Stimulated activated naive CD4-positive, alpha-beta T cell (primary cell): Measurements from ENCODE around the gene VAV3.
"Not testable (repeated sequence)": the region's sequence is repeated elsewhere in the genome, so short reads cannot be mapped to it uniquely, and the experiment has no call there.

Experiments used
- DNase-seq, 6 experiments: peaks; one replicate each; lab custom pipeline; 2025; lab: John Stamatoyannopoulos, UW

VAV3 gene, protein sequence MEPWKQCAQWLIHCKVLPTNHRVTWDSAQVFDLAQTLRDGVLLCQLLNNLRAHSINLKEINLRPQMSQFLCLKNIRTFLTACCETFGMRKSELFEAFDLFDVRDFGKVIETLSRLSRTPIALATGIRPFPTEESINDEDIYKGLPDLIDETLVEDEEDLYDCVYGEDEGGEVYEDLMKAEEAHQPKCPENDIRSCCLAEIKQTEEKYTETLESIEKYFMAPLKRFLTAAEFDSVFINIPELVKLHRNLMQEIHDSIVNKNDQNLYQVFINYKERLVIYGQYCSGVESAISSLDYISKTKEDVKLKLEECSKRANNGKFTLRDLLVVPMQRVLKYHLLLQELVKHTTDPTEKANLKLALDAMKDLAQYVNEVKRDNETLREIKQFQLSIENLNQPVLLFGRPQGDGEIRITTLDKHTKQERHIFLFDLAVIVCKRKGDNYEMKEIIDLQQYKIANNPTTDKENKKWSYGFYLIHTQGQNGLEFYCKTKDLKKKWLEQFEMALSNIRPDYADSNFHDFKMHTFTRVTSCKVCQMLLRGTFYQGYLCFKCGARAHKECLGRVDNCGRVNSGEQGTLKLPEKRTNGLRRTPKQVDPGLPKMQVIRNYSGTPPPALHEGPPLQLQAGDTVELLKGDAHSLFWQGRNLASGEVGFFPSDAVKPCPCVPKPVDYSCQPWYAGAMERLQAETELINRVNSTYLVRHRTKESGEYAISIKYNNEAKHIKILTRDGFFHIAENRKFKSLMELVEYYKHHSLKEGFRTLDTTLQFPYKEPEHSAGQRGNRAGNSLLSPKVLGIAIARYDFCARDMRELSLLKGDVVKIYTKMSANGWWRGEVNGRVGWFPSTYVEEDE

DNA sequence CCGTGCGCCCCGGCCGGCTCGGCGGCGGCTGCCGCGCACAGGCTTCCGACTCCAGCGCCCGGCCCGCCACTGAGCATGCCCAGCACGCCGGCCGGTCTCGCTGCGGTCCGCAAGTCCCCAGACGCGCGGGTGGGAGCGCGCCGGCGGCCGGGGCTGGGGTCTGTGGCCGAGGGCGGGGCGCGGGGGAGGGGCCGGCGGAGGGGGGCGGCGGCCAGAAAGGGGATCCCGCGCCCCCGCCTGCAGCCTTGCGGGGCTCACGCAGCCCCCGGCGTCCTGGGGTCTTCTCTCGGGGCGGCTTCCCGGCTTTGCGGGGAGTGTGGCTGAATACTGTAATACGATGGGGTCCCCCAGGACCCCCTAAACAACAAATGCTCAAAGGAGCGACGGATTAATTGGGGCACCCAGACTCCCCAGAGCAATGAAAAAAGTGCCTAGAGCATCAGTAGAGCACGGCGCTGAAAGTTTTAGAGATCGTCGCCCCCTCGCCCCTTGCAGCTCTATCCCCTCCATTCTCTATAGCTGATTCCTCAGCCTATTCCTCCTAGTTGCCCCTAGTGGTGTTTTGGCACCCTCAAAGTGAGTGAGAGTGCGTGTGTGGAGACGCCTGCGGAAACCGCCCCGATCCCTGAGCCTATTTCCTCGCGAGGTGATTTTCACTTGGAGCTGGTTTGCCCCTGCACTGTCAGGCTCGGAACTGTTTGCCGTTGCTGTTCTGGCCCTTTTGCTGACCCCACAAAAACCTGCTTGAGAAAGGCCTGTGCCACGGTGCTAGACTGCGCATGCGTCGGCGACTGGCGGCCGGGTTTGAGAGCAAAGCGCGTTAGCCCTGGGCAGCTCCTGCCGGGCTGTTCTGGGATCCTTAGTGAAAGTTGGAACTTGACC lies at the start of gene VAV3:
TSS of gene VAV3 (minus strand) at position 71 of the 882 bp plus-strand sequence. CDS start 311 bp downstream, outside the sequence.
- DNase-seq, result peak; percentile 4 to 69 (median 32)

DNA sequence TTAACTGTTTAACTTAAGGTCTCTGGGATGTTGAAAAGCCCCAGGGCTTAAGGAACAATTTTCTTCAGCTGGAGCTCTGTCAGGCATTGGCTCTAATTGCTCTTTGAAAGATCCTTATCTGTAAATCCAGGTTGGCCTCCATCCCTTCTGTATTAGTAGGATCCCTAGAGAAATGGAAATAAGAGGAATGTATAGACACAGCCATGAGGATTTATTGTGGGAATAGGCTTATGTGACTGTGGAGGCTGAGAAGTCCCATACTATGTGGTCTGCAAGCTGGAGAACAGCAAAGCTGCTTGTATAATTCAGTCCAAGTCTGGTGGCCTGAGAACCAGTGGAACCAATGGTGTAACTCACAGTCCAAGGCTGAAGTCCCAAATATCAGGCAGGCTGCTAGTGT lies 47.6 kb upstream of the VAV3 start:
- no peak for DNase-seq

DNA sequence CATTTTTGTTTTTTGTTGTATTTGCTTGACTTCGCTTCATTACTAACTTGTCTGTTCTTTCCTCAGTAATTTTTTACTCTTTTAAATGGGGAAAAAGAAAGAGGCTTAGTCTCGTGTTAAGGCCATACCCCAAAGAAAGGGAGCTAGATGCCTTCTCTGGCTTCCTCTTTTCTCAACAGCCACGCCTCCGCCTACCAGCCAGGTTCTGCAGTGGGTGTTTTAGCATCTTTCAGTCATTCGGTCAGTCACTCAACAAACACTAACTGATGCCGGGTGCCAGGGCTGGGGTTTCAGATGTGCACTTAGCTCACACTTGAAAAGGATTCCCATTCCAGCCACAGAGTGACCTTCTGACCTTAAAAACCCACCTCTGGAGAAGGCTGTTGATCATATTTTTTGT lies 46.3 kb upstream of the VAV3 start:
- no peak for DNase-seq

DNA sequence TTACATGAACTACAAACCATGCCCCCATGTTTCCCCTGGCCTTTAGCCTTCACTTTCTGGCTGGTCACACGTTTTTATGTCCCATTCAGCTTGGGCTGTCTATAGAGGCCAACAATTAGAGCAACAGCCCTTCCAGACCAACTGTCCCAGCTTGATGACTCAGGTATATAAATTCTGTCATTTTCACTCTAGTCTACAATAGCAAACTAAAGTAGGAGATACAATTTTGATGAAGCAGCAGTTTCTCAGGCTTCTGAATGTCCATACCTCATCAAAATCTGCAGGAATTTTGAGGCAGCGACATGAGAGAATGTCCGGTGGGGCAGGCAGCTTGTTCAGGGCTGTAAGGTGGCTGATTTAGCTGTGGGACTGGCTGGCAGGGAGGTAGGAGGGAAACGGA lies 45.6 kb upstream of the VAV3 start:
- no peak for DNase-seq

DNA sequence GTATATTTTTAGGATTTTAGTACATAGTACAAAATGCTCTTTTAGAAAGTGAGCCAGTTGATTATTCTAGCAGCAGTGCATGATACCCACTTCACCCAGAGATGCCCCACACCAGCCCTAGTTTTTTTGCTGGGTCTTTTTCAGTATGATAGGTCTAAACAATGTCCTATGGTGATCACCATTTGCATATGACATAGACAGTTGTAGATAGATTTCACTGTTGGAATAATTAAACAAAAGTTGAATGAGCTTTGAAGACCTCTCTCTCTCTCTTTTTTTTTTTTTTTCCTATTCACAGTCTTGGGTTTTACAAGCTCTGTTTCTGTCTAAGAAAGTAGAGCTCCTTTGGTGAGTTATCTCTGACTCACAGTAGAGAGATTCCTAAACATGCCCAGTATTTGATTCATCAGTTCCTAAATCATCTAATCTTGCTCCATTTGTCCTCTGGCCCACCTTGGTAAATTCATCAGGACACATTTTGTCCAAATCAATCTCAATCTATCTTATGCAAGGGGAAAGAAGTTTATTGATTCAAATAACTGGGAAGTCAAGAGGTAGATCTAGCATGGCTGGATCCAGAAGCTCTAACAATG lies 44.7 kb upstream of the VAV3 start:
- DNase-seq, result no peak

DNA sequence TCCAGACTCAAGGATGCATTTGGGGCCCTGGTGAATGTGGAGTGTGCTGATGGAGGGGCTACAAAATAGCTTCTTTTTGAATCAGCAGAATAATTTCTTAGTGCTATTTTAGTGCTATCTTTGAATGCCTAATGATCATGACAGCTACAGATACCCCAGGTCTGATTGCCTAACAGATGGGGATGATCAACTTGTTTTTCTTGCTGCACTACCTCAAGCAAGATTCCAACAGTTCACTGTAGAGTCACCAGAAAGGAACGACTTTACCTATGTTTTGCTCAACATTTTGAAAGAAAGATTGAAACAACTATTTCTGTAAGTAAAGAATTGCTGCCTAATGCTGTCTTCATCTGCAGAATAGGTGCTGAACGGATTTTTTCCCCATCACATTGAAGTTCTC lies 42.6 kb upstream of the VAV3 start:
- no peak for DNase-seq

DNA sequence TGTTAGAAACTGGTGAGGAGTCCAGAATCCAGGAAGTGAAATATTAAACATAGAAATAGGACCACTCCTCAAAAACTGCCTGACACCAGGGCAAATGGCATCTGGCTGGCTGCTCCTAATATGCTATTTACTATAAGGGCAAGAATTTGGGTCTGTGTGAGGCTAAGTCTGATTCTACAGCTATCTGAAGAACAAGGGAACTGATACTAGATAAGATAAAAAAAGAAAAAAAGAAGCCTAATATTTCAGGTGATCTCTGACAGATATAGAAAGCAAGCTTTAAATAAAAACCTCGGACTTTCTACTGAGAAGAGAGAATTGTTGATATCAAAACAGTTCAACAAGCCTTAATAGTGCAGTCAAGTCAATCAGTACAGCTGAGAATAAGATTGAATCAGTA lies 42.1 kb upstream of the VAV3 start:
- DNase-seq, result no peak

DNA sequence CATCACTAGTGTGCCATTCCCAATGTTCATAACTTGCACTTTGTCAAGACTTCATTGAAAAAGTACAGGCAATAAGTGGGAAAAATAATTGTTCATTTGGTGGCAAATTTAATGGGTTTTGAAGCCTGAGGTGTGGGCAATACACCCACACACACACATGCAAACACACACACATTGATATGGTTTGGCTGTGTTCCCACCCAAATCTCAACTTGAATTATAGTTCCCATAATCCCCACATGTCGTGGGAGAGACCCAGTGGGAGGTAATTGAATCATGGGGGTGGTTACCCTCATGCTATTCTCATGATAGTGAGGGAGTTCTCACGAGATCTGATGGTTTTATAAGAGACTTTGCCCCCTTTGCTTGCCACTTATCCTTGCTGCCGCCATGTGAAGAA lies 39.9 kb upstream of the VAV3 start:
- DNase-seq, result not testable (repeated sequence)

DNA sequence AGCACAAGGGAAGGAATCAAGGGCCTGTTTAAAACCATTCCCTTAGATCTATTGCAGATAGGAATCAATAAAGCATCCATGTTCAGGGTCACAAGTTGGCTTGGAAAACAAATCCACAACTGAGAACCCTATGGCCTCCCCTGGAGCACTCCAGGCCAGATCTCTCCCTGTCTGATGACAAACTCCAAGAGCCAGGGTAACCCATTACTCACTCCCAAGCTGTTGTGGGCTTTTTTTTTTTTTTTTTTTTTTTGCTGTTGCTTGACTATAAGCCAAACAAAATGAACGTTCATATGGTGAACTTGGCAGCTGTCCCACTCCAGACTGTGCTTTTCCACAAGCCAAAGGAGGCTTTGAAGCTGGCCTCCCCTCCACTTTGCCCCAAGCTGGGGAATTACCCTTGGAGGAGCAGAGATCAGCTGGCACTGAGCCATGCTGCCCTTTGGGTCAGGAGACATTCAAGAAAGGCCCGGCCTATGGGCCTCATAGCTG lies 35.7 kb upstream of the VAV3 start:
- DNase-seq, result no peak

DNA sequence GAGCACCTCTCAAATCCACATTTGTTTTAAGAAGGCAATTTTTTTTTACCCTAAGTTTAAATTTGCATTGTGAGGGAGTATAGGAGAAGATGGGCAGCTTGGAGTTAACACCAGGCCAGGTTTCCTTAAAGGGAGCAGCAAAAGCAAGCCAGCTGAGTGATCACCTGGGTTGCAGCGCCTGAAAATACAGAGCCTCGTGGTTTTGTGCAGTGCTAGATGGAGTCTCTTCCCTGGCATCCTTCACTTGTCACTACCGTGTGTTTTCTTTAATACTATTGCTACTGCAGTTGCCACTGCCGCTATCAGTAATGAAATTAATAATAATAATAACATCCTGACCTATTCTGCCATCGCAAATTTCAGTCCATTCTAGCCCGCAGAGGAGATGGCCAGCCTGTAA lies 35.2 kb upstream of the VAV3 start:
- DNase-seq, result no peak

DNA sequence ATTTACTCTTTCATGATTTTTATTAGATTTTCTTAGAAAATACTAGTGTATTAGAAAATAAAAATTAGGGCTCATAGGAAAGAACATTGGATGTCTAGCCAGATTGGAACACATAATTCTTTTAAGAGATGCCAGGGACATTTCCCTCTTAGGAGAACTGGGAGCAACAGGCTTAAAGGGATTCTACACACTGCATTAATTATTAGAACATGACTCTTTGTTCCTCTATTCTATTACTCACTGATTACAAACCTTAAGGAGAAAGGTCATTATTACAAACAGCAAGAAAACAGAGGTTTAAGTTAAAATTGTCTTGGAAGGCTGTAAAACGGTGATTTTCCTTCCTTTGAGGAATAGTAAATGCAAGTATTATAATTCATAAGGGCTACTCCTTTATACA lies 32.9 kb upstream of the VAV3 start:
- no peak for DNase-seq

DNA sequence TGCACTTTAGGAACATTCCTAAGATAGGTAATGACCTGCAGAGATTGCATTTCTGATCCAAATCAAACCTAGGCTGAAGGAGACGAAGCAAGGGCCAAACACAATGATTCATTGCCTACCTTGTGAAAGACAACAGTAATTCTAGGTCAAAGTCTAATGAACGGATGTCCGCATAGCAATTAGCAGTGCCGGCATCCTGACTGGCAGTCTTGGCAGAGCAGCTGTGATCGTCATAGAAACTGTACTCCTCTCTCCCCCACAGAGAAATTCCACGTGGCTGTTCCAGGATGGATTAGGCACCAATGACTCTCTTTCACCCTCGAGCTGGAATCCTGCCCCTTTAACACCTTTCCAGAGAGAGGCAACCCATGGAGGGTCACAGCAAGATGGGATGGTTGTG lies 28.9 kb upstream of the VAV3 start:
- no peak for DNase-seq

DNA sequence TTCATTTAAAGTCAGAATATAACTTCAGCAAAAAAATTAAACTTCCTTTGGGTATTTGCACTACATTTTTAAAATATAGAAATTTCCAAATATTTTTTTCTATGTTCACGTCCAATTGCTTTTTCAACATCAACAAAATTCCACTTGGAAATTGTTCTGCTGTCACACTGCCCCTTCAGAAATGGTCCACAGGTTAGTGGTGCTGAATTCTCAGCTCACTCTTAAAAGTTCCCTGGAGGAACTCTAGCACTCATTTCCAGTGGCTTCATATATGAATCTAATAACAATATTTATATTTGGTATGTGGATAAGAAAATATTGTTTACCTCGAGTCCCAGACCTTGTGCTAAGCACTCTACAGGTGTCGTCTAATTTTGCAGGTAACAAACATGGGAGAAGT lies 27.4 kb upstream of the VAV3 start:
- no peak for DNase-seq

DNA sequence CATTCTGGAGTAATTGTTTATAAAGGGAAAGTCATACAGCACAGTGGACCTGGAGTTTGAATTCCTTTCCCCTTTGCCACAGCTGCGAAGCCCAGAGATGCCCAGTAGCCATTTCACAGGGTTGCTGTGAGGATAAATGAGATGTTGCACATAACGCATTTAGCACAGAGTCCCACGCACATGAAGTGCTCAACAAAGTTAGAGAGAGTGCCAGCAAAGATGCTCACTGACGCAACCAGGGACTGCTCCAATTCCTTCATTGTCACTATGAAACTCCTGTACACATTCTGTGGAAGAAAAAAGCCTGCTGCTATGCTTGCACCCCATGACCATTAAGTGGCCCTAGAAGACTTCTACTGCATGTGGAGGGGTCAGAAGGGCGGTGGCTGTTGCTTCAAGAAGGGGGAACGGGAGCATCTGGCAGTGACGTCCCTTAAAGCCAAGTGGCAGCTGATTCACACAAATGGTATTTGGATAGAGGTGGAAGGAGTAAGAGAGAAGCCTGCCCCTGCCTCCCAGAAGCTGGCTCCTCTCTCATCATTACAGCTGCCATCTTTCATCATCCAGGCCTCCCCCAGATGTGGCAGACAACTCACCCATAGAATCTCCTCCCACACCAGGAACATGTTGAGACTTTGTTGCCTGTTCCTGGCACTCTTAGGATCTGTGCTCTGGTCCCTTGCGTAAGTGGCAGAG lies 26.5 kb upstream of the VAV3 start:
- no peak for DNase-seq

DNA sequence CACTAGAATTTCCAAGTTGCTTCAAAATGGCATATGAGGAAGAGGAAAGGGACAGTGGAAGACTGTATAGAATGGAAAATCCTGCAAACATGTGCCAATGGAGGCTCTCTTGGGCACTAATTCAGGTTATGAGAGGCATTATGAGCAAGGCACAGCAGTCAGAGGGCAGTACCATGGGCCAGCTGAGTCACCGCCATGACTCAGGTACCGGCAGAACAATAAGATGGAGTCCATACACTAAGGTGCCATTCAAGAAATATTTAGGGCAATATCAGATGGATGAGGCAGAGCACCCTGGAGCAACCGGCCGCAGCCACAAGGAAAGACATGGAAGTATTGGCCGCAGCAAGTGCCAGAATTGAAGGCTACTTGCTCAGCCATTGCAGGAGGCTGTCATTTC lies 25.6 kb upstream of the VAV3 start:
- no peak for DNase-seq

DNA sequence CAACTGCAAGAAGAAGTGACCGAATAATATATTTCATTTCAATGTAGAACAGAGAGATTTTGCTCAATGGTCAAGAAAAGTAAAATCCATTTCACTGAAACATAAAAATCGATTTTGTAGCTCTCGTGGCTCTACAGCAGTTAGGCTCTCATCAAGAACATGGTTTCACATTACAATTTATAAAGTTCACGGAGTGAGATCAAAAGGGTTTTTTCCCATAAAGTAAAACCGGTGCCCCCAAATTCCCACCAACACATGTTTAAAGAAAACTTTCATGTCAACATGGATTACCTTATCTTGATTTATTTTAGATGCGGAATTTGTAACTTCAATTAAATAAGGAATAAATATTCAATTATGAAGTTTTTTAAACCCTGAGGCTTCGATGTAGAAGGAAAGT lies 16.3 kb upstream of the VAV3 start:
- DNase-seq, result no peak

DNA sequence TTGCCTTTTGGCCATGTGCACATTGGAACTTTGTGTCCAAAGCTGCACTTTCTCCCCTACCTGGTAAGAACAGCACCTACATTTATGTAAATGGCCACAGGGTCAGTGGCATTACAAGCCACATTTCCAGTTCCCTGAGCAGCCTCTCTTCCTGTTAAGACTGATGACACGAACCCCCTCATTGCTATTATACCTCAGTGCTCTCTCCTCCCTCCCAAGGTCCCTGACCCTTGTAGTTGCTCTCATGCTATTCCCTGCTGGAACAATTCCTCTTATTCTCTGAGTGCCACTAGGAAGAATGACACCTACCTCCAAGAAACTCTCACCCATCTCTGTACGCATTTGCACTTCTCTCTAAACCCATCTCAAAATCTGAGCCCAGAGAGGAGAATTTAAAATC lies 14.9 kb upstream of the VAV3 start:
- DNase-seq, result no peak

DNA sequence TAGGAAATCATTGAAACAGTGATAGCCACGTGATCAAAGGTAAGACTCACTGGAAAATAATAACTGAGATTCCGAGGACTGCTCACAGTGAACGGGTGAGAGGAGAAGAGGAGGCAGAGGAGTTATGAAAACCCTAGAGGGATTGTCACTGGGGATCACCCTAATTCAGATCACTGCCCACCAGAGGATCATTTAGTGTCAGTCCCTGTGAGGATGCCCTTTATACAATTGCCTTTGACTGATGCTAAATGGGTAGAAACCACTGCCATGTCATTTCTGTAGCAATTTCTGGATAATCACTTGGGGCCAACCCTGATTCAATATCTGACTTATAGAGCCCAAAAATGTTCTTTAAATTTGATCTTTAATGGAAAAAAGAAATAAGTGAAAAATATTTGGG lies 14.1 kb upstream of the VAV3 start:
- no peak for DNase-seq

DNA sequence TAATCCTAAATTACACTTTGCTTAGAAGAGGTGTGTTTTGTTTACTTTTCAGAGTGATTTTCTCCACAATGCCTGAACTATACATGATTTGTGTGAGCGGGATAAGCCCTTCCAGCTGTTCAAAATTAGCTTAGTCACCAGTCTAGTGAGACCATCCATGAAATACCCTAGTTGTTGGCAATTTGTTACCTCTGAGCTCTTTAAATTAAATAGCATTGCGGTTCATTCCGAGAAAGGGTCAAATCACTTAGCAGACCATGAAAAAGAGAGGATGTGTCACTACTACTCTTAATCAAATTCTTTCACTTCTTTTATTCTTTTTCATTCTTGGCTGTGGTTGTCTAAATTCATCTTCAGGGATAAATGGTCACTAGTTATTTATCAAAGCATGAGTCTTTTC lies 11.9 kb upstream of the VAV3 start:
- DNase-seq, result no peak

DNA sequence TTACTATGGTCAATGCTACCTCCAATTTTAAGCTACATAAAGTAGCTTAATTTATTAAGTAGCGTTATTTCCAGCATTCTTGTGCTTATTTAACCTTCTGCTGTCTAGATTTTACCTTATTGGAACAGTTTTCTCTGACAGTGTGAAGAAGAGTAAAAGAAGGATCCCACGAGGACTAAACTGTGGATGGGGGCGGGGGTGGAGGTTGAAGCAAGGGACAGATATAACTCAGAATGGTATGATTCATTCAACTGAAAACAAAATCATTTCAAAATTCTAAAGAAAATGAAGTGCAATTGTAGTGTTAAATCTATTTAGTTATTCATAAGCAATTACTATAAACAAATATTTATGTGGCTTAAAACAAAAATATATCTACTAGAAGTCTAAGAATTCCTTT lies 11.5 kb upstream of the VAV3 start:
- no peak for DNase-seq

DNA sequence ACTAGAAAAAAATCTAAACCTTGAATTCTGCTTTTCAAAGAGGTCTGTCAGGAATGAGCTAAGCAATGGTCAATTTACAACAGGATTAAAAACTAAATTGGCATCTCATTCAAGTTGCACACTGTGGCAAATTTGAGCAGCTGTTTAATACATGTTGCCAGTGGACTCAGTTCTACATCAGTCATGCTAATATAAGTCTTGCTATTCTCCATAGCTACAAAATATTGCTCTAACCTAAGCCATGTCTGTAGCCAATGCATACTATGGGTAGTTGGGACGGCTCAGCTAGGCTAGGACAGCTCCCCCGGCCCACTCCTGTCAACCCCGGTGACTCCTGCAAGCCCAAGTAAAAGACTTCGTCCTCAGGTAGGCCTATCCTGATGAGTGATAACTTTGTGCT lies 10.9 kb upstream of the VAV3 start:
- DNase-seq, result no peak
